GM19239 (cell line): Measurements from ENCODE around the gene GFER.
"Not testable (repeated sequence)": the region's sequence is repeated elsewhere in the genome, so short reads cannot be mapped to it uniquely, and the experiment has no call there.

ENCODE experiments used
- DNase-seq: peaks from one replicate; pipeline ENCODE4 v3.0.0; 2011; ENCODE audit warnings: low spot score; ENCODE audit not compliant: insufficient read length
- FAIRE-seq: peaks from 2 replicates; lab custom pipeline; 2011; peaks lifted over from hg19 to GRCh38; lab: Jason Lieb, UNC

The GFER gene

GRCh38 chr16:2022723-2023091, 38.7 kb downstream of the GFER start:
- no peak for DNase-seq
- FAIRE-seq: no peak

- FAIRE-seq: peak; percentile 87
Measured at GRCh38 chr16:2023092-2024031, 39.4 kb downstream of the GFER start.

GRCh38 chr16:2024032-2024420, 40.0 kb downstream of the GFER start:
- DNase-seq: no peak
- no peak for FAIRE-seq

More at GRCh38 chr16:2023092-2024031, 39.4 kb downstream of the GFER start:
- DNase-seq: peak; percentile 100

- DNase-seq (no peak), FAIRE-seq (no peak)
Measured at GRCh38 chr16:2025251-2025650, 41.3 kb downstream of the GFER start.

GRCh38 chr16:2025878-2026460, 42.0 kb downstream of the GFER start:
- FAIRE-seq: no peak

GRCh38 chr16:2026461-2027023, 42.5 kb downstream of the GFER start, which contains the start of gene NHERF2:
NHERF2 (plus strand) TSS chr16:2026902; CDS start chr16:2027006, 104 bp downstream.
- FAIRE-seq (no peak), DNase-seq (no peak)

More at GRCh38 chr16:2025878-2026460, 42.0 kb downstream of the GFER start:
- no peak for DNase-seq

GRCh38 chr16:2027024-2028010, 43.3 kb downstream of the GFER start:
- no peak for DNase-seq
- no peak for FAIRE-seq

- FAIRE-seq (no peak), DNase-seq (no peak)
Measured at GRCh38 chr16:2028146-2028545, 44.2 kb downstream of the GFER start.

- no peak for DNase-seq
- no peak for FAIRE-seq
Measured at GRCh38 chr16:2028620-2029220, 44.7 kb downstream of the GFER start.

- FAIRE-seq (no peak), DNase-seq (no peak)
Measured at GRCh38 chr16:2029350-2029749, 45.4 kb downstream of the GFER start.

GRCh38 chr16:2030036-2030435, 46.0 kb downstream of the GFER start:
- FAIRE-seq: no peak

GRCh38 chr16:2031081-2031577, 47.1 kb downstream of the GFER start:
- no peak for DNase-seq
- no peak for FAIRE-seq

More at GRCh38 chr16:2030036-2030435, 46.0 kb downstream of the GFER start:
- DNase-seq: no peak

- FAIRE-seq: no peak
- DNase-seq: no peak
Measured at GRCh38 chr16:2032285-2033056, 48.5 kb downstream of the GFER start.

GRCh38 chr16:2033057-2033908, 49.3 kb downstream of the GFER start:
- DNase-seq: no peak

GRCh38 chr16:2033909-2034695, 50.1 kb downstream of the GFER start:
- not testable (repeated sequence) for DNase-seq, FAIRE-seq

More at GRCh38 chr16:2033057-2033908, 49.3 kb downstream of the GFER start:
- FAIRE-seq: no peak

GRCh38 chr16:2034696-2035430, 50.9 kb downstream of the GFER start:
- FAIRE-seq: no peak
- DNase-seq: no peak
